ENCODE data around the gene GRIN3B. TPM values are rescaled to one million over a fixed set of nuclear protein-coding genes. Genes with fewer than 3 reads are reported as not detected.

The GRIN3B gene
- total and polyA plus RNA-seq, 2 donors from 2014 or later = 0.15 to 0.44 TPM

GRCh38 chr19:990119-990571 lies 10.1 kb upstream of the GRIN3B start:
- TF ChIP-seq CTCF (IDR thresholded peaks at IDR 0.05; ENCODE audit: borderline replicate concordance, extremely low read depth, insufficient read depth) = no peak
- H3K9me3 ChIP-seq (ENCODE audit: control insufficient read depth in 2 of 3, insufficient read depth in 1 of 3, low read length in 3 of 3) = no peaks in the 10 kb centered on the region
- no peak overlapping the region for H3K27ac ChIP-seq (ENCODE audit: low read depth in 2 of 2, low read length in 2 of 2)
- intact Hi-C loops (cut with DNase I) = no loop called here
- H3K4me3 ChIP-seq (ENCODE audit: low read length in 3 of 3) = no peak overlapping the region
- DNase-seq (no peak), FAIRE-seq (no peak)
- peaks cover 0 to 6% (median 4%) of the 10 kb centered on the region in 3 donors for H3K4me1 ChIP-seq (ENCODE audit: control insufficient read depth in 2 of 3, insufficient read depth in 2 of 3, low read depth in 1 of 3, low read length in 3 of 3)
- peaks cover 0 to 11% (median 0%) of the 10 kb centered on the region in 3 donors for H3K36me3 ChIP-seq (ENCODE audit: control insufficient read depth in 2 of 3, insufficient read depth in 3 of 3, low read length in 3 of 3)
- no peaks in the 10 kb centered on the region for H3K27me3 ChIP-seq (ENCODE audit: control insufficient read depth, insufficient read depth, low read length)
- no peak overlapping the region for H3K9ac ChIP-seq (ENCODE audit: low read length in 3 of 3)

- peaks cover 0 to 11% (median 0%) of the 10 kb centered on the region in 3 donors for H3K36me3 ChIP-seq (ENCODE audit: control insufficient read depth in 2 of 3, insufficient read depth in 3 of 3, low read length in 3 of 3)
- no peaks in the 10 kb centered on the region for H3K27me3 ChIP-seq (ENCODE audit: control insufficient read depth, insufficient read depth, low read length)
- no peak for FAIRE-seq
- intact Hi-C loops (cut with DNase I) = no loop called here
- no peak for TF ChIP-seq CTCF (IDR thresholded peaks at IDR 0.05; ENCODE audit: borderline replicate concordance, extremely low read depth, insufficient read depth)
- DNase-seq = no peak
- H3K9ac ChIP-seq (ENCODE audit: low read length in 3 of 3) = no peak overlapping the region
- no peak overlapping the region for H3K27ac ChIP-seq (ENCODE audit: low read depth in 2 of 2, low read length in 2 of 2)
- no peaks in the 10 kb centered on the region for H3K9me3 ChIP-seq (ENCODE audit: control insufficient read depth in 2 of 3, insufficient read depth in 1 of 3, low read length in 3 of 3)
- H3K4me3 ChIP-seq (ENCODE audit: low read length in 3 of 3) = no peak overlapping the region
- H3K4me1 ChIP-seq (ENCODE audit: control insufficient read depth in 2 of 3, insufficient read depth in 2 of 3, low read depth in 1 of 3, low read length in 3 of 3) = peaks cover 0 to 8% (median 7%) of the 10 kb centered on the region in 3 donors
Observed at GRCh38 chr19:990746-991145, 9.5 kb upstream of the GRIN3B start.

- FAIRE-seq (no peak), DNase-seq (peak in 2 of 5 donors; percentile 29 to 83)
- no peak overlapping the region for H3K4me3 ChIP-seq (ENCODE audit: low read length in 3 of 3)
- no peaks in the 10 kb centered on the region for H3K9me3 ChIP-seq (ENCODE audit: control insufficient read depth in 2 of 3, insufficient read depth in 1 of 3, low read length in 3 of 3)
- peaks cover 2% of the 10 kb centered on the region for H3K27me3 ChIP-seq (ENCODE audit: control insufficient read depth, insufficient read depth, low read length)
- no peak for TF ChIP-seq CTCF (IDR thresholded peaks at IDR 0.05; ENCODE audit: borderline replicate concordance, extremely low read depth, insufficient read depth)
- intact Hi-C loops (cut with DNase I) = no loop called here
- peaks cover 0 to 11% (median 0%) of the 10 kb centered on the region in 3 donors for H3K36me3 ChIP-seq (ENCODE audit: control insufficient read depth in 2 of 3, insufficient read depth in 3 of 3, low read length in 3 of 3)
- H3K27ac ChIP-seq (ENCODE audit: low read depth in 2 of 2, low read length in 2 of 2) = no peak overlapping the region
- H3K9ac ChIP-seq (ENCODE audit: low read length in 3 of 3) = no peak overlapping the region
- H3K4me1 ChIP-seq (ENCODE audit: control insufficient read depth in 2 of 3, insufficient read depth in 2 of 3, low read depth in 1 of 3, low read length in 3 of 3) = peaks cover 0 to 14% (median 14%) of the 10 kb centered on the region in 3 donors
Observed at GRCh38 chr19:991174-991931, 8.9 kb upstream of the GRIN3B start.
